ENCODE measurements around the gene ERBB2. TPM values are rescaled to one million over a fixed set of nuclear protein-coding genes. Genes with fewer than 3 reads are reported as not detected.

Gene ERBB2
- total and polyA plus RNA-seq, 2 of the 8 experiments (the other 6 are each of a cell fraction or from before 2014, with no cell fraction given) = 183 to 394 TPM

- no peak for TF ChIP-seq CHD7 (IDR thresholded peaks at IDR 0.05; ENCODE audit: insufficient replicate concordance, low read length)
- no peak for TF ChIP-seq BCL11A (IDR thresholded peaks at IDR 0.05; ENCODE audit: low read depth in 2 of 2, low read length in 2 of 2)
- TF ChIP-seq SAP30 (IDR thresholded peaks at IDR 0.05; ENCODE audit: insufficient read depth, insufficient replicate concordance, low read length) = no peak
- no peak for TF ChIP-seq CTCF (IDR thresholded peaks at IDR 0.05; ENCODE audit: control extremely low read depth in 1 of 3, insufficient read depth in 1 of 3, low read depth in 1 of 3, low read length in 3 of 3)
- TF ChIP-seq JUND (IDR thresholded peaks at IDR 0.05; ENCODE audit: low read length) = no peak
- TF ChIP-seq TEAD4 (IDR thresholded peaks at IDR 0.05; ENCODE audit: low read depth, low read length) = no peak
- no peak for TF ChIP-seq EZH2 (IDR thresholded peaks at IDR 0.05; ENCODE audit: low read depth, low read length, severe bottlenecking)
These were observed 36.7 kb downstream of the ERBB2 start (continued) for GRCh38 chr17:39736319-39737165.
